HG03457 (cell line): ENCODE results near the gene MC1R.
"Not testable (repeated sequence)": the region's sequence is repeated elsewhere in the genome, so short reads cannot be mapped to it uniquely, and the experiment has no call there.

Experiments used
- ATAC-seq: cut with Tn5 transposase; IDR thresholded peaks from one replicate; pipeline ENCODE4 v1.9.1; 2021; ENCODE audit warnings: moderate number of reproducible peaks; ENCODE audit not compliant: unreplicated experiment

MC1R gene

DNA sequence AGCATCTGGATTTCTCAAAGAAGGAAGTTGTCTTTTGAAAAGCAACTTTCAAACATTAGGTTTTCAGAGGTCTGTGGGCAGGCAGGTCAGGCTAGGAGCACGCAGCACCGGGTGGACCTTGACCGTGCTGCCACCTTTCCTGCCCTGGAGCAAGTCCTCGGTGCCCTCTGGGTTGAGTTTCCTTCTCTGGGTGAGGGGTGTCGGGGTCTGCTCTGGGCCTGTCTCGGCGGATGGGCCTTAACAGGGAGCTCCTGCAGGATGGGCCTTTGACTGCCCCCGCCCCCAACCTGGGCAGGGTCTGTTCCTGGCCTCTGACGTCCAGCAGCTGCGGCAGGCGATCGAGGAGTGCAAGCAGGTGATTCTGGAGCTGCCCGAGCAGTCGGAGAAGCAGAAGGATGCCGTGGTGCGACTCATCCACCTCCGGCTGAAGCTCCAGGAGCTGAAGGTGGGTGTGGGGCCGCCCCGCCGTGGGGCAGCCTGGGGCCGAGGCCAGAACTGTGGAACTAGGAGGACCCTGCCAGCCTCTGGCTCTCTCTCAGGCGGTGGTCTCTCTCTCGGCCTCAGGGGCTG lies 38.6 kb downstream of the MC1R start:
- ATAC-seq = no peak

DNA sequence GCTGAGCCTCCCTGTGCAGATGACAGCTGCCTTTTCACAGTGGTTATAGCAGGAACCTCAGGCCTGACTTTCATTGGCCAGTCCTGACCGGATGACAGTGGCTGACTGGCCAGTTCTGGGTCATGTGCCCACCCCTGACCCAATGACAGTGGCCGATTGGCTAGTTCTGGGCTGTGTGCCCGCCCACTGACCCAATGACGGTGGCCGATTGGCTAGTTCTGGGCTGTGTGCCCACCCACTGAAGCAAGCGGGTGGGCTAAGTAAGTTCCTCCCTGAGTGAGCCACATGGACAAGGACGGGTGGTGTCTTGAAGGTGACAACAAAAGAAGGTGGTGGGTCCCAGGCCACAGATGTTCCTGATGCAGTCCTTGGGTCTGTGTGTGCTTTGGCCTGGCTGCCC lies 39.4 kb downstream of the MC1R start:
- ATAC-seq = no peak

DNA sequence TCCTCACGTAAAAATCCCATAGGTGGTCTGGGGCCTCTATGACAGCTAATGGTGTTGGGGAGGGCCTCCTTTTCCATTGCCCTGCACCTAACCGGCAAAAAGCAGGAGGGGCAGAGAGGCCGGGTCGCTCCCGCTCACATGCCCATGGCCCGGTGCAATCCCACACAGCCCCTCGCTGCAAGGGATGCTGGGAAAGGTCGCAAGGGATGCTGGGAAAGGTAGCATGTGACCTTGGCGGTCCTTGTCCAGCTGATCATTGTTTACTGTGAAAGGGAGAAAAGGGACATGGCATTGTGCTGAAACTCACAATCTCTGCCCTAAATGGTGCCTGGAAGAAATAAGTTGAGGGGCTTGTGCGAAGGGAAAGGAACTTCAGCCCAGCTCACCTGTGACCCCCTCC lies 39.9 kb downstream of the MC1R start:
- no peak for ATAC-seq

DNA sequence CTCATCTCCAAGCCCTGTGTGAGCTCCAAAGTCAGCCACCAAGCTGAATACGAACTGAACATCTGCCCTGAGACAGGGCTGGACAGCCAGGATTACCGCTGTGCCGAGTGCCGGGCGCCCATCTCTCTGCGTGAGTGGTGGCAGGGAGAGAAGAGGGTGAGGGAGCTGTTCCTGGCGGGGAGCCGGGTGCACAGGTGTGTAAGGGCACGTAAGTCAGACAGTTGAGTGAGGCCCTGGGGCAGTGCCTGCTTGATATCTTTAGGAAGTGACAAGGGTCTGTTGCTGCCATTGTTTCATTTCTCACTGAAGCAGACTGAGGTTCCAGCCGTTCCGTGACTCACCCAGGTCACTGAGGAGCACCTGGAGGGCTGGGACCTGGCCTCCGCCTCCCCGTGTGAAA lies 42.3 kb downstream of the MC1R start:
- ATAC-seq = no peak

DNA sequence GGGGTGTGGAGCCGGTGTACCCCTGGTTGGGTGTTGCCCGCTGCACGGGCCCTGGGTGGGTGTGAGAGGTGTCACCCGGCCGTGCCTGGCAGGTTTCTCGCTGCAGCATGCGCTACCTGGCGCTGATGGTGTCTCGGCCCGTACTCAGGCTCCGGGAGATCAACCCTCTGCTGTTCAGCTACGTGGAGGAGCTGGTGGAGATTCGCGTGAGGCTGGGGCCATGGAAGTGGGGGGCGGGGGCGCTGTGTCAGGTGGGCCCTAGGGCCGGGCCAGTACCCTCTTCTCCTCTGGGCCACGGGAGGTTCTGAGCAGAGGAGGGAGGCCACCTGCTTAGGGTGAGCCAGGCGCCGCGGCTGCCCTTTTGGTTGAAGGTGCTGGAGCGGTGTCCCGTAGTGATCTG lies 43.3 kb downstream of the MC1R start:
- no peak for ATAC-seq

DNA sequence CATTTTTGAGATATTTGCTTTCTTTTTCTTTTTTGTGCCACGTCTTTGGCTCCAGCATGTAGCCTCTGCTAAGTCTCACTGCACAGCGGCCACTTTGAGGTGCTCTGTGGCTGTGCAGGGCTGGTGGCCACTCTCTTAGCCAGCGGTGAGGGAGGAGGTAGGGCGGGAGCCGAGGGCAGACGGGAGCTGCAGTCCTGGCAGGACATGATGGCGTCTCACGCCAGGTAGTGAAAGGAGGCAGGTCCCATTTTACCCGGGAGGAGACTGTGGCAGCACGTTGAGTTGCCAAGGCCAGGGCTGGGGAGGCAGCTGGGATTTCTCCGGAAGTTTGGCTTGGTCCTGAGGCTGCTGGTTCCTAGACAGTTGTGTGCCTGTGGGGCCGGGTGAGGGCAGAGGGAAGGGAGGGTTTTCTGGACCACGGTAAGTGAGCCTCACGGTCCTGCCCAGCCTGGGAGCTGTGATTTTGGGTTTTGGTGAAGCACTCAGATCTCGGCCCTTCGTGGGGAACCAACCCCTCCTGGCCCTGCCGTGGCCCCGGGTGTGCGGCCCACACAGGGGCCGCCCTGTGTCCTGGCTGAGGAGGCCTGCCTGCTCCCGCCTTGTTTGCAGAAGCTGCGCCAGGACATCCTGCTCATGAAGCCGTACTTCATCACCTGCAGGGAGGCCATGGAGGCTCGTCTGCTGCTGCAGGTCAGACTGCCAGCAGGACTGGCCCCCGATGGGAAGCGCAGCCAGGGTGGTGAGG lies 44.3 kb downstream of the MC1R start:
- no peak for ATAC-seq

DNA sequence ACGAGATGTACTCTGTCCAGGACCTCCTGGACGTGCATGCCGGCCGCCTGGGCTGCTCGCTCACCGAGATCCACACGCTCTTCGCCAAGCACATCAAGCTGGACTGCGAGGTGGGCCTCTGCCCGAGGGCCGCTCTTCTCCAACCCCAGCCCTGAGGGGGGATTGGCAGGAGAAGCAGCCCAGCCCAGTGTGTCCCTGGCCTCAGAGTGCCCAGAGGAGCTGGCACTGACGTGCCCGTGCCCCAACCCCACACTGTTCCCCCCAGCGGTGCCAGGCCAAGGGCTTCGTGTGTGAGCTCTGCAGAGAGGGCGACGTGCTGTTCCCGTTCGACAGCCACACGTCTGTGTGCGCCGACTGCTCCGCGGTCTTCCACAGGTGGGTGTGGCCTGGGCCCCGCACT lies 45.5 kb downstream of the MC1R start:
- ATAC-seq = no peak

DNA sequence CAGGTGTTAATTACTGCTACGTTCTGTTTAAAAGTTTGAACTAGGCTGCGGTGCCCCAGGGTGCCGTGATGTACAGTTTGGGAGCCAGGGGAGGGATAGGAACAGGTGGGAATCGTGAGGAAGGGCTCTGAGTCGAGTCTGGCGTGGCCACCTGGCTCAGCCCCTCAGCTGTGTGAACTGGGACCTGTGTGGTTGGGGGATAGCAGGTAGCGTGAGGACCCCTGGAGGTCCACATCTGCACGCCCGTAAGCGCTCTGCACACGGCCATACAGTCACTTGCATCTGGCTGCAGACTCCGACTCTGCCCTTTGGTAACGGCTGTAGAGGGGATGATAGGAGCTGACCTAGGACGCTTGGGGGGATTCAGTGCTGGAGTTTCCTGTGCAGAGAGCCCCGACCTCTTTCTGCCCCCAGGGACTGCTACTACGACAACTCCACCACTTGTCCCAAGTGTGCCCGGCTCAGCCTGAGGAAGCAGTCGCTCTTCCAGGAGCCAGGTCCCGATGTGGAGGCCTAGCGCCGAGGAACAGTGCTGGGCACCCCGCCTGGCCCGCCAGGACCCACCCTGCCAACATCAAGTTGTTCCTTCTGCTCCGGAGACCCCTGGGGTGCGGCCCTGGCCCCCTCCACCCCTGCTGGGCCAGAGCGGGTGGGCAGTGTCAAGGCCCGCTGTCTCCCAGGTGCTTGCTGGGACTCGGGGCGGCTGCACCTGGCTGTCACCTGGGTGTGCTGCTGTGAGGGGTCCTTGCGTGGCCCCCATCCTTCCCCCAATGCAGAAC lies 47.0 kb downstream of the MC1R start:
- ATAC-seq = no peak

DNA sequence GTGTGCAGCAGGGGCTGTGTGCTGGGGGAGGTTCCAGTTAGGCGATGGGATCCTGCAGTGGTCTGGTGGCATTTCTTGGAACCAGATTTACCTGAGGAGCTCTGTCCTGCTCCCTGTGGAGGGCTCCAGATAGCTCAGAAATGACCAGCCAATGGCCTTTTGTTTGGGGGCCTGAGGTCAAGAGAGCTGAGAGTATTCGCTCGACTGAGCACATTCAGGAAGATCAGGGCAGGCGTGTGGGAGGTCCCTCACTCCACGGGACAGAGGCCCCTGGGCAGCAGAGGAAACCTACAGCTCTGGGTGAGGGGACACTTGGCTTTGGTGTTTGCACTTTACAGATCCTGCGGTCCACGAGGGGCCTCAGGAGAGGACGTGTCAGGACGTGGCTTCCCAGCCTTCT lies 48.1 kb downstream of the MC1R start:
- ATAC-seq = no peak

DNA sequence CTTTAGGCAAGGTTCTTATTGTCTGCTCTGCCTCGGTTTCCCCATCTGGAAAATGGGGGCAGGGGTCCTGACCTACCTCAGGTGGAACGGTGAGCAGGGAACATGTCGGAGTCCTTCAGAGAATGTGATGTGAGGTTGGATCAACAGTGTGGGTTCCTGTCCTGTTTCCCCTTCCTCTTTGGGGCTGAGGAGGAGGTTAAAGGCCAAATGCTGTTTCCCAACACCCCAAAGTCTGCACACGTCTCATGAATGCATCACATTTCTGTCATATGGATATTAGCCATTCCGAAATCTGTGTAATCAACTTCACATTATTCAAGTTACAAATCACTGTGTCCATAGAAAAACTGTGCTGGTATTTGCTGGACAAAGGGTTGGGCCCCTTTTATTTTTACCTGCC lies 48.8 kb downstream of the MC1R start:
- not testable (repeated sequence) for ATAC-seq

DNA sequence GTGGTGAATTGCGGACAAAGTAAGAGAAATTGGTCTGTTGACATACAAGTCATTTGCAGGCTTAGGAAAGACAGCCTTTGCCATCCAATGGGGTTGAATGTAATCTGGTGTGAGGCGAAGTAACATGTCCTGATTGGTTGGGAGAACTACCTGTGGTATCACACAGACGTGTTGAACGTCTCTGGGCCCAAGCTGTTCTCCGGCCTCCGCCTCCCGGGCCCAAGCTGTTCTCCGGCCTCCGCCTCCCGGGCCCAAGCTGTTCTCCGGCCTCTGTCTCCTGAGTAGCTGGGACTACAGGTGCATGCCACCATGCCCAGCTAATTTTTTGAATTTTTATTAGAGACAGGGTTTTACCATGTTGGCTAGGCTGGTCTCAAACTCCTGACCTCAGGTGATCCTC lies 49.4 kb downstream of the MC1R start:
- not testable (repeated sequence) for ATAC-seq

DNA sequence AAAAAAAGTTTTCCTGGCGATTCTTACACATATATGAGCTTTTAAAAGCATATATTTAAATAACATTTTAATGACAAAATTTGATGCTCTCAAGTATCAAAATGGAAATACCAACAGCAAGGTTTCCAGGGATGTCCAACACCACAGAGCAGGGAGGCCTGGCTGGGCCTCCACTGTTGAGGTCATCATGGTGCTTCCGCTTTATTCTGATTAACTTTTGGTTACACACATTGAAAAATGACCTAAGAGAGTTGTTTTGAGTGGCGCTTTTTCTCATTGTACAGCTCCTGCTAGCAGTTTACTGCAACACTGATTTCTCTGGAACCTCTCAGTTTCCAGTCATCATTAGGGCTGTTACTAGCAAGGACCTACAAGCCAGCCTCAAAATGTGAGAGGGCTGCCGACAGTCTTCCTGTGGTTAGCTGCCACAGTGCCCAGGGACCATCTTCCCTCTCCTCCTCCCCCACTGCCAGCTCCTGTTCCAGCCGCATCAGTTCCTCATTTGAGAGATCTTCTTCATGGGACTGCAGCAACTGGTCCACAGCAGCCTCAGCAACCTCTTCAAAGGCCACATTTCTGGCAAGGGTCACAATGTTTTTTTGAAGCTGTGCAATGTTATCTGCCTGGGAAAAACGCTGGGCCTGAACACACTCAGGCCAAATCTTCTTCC lies 51.2 kb downstream of the MC1R start:
- no peak for ATAC-seq
